ENCODE measurements around the gene INSYN1. TPM values are rescaled to one million over a fixed set of nuclear protein-coding genes. Genes with fewer than 3 reads are reported as not detected.

The INSYN1 gene
- total and polyA plus RNA-seq, 2 of the 13 experiments (the other 11 are each of a cell fraction or from before 2014, with no cell fraction given), result not detected

DNA sequence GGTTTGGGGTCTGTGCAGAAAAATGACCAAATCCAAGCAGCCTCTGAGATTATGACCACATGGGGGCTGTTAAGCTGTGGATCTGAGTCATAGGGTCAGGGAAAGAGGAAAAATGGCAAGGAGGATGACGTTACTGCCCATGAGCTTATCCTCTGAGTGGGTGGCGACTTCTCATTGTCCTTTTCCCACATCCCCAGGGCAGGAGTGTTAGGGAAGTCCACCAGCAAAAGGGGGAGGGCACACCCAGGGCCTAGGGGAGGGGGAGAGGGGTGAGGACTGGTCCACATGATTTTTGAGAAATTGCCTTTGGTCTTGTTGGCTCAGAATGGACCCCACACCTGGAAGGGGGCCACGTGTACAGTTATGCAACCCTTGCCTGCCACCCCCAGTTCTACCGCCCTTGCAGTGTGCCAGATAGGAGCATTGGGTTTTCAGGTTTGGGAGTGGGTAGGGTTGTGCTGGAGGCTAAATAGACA lies 66.3 kb downstream of the INSYN1 start (continued):
- TF ChIP-seq NFYC (CRISPR knock-in tag; IDR thresholded peaks at IDR 0.05) (no peak), ZMYM2 (CRISPR knock-in tag; IDR thresholded peaks at IDR 0.05) (no peak)

DNA sequence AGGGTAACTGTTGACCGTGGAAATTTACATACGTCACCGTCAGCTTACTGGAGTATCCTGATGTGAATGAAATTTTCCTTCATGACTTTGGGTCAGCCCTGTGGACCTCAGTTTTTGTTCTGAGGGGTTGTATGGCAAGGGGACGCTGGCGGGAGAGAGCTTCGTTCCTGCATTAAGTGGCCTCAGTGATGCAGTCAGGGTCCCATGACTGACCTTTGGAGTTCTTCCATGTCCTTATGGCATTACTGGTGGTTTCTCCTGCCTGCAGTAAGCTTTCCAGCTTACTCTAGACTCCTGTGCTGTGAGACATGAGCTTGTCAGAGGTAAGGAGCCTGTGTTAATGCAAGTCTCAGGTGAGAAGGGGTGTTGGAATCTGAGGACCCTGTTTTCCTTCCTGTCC lies 67.2 kb downstream of the INSYN1 start:
- intact Hi-C loops (cut with micrococcal nuclease; ENCODE audit: unreplicated experiment), result loop anchor here (5.0 kb wide), 1 partner anchor 49 kb away; no protein-coding TSS in a partner anchor
- CTCF ChIA-PET (ENCODE audit: low intra/inter-chr PET ratio, low total read pairs), result no interaction called here
- no peaks in the 10 kb centered on the region for H3K9me3 ChIP-seq (ENCODE audit: low read length)

More for the DNA sequence above, 67.2 kb downstream of the INSYN1 start:
- Histone ChIP-seq H3K27me3 (ENCODE audit: control insufficient read depth in 1 of 2, insufficient read depth in 2 of 2, low read length in 2 of 2) (0 out of 5 replicates have a peak, but pooled peaks cover 0 to 2% of the 10 kb centered on the region in 2 experiments), H3K4me3 (replicated peaks in 1 of 3; ENCODE audit: insufficient read depth in 1 of 3, low read depth in 2 of 3, low read length in 3 of 3) (peak overlapping the region in 2 of 3 experiments; percentile 92 to 97; a peak in 3 of 6 replicates), H3K36me3 (replicated peaks in 1 of 2; ENCODE audit: control insufficient read depth in 1 of 2, insufficient read depth in 2 of 2, low read length in 2 of 2) (peaks cover 0 to under 1% of the 10 kb centered on the region in 2 experiments; a peak in 1 of 5 replicates), H2AFZ (ENCODE audit: low read length) (no peak overlapping the region), H3K4me2 (ENCODE audit: low read depth, low read length) (peak overlapping the region; percentile 82), H3K79me2 (ENCODE audit: insufficient read depth, low read length) (peaks cover 45% of the 10 kb centered on the region), H3K9ac (ENCODE audit: insufficient read depth, low read depth, low read length) (peak overlapping the region; percentile 7; the same call in 1 of the 2 replicates), H3K4me1 (ENCODE audit: insufficient read depth, low read length) (peaks cover 66% of the 10 kb centered on the region), H3K27ac (ENCODE audit: extremely low read length, insufficient read depth, low read length) (no peak overlapping the region), H4K20me1 (ENCODE audit: insufficient read depth, low read length) (peaks cover 12% of the 10 kb centered on the region)
- POLR2A ChIA-PET, result interaction anchor here (0.9 to 2.0 kb wide), 3 partner anchors 9 to 53 kb away, joined by 3 to 8 read pairs (median 4); partner anchors contain the start of gene NPTN
- BruUV-seq (replicated peaks), result no TSS peak
- DNase-seq (ENCODE audit: low spot score) (no peak), FAIRE-seq (no peak), ATAC-seq (no peak)
- in situ Hi-C loops (cut with HindIII; ENCODE audit: extremely low pct_ligation_motif_present, low pct_unique_long_range_greater_than_20kb), result no loop called here
- no peak for TF ChIP-seq ZC3H4 (CRISPR knock-in tag; IDR thresholded peaks at IDR 0.05; ENCODE audit: borderline replicate concordance)
- TF ChIP-seq SCMH1 (CRISPR knock-in tag; IDR thresholded peaks at IDR 0.05; ENCODE audit: borderline replicate concordance), result no peak
- TF ChIP-seq, protein P1, sequence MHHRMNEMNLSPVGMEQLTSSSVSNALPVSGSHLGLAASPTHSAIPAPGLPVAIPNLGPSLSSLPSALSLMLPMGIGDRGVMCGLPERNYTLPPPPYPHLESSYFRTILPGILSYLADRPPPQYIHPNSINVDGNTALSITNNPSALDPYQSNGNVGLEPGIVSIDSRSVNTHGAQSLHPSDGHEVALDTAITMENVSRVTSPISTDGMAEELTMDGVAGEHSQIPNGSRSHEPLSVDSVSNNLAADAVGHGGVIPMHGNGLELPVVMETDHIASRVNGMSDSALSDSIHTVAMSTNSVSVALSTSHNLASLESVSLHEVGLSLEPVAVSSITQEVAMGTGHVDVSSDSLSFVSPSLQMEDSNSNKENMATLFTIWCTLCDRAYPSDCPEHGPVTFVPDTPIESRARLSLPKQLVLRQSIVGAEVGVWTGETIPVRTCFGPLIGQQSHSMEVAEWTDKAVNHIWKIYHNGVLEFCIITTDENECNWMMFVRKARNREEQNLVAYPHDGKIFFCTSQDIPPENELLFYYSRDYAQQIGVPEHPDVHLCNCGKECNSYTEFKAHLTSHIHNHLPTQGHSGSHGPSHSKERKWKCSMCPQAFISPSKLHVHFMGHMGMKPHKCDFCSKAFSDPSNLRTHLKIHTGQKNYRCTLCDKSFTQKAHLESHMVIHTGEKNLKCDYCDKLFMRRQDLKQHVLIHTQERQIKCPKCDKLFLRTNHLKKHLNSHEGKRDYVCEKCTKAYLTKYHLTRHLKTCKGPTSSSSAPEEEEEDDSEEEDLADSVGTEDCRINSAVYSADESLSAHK (CRISPR knock-in tag; IDR thresholded peaks at IDR 0.05; ENCODE audit: borderline replicate concordance), result no peak
- TF ChIP-seq, protein P2, sequence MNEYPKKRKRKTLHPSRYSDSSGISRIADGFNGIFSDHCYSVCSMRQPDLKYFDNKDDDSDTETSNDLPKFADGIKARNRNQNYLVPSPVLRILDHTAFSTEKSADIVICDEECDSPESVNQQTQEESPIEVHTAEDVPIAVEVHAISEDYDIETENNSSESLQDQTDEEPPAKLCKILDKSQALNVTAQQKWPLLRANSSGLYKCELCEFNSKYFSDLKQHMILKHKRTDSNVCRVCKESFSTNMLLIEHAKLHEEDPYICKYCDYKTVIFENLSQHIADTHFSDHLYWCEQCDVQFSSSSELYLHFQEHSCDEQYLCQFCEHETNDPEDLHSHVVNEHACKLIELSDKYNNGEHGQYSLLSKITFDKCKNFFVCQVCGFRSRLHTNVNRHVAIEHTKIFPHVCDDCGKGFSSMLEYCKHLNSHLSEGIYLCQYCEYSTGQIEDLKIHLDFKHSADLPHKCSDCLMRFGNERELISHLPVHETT (CRISPR knock-in tag; conservative IDR thresholded peaks at IDR 0.05), result no peak
- TF ChIP-seq HHEX (CRISPR knock-in tag; IDR thresholded peaks at IDR 0.05), result no peak
- no peak for TF ChIP-seq TCF7L2 (IDR thresholded peaks at IDR 0.05; ENCODE audit: low read depth, low read length)
- TF ChIP-seq, protein P3, sequence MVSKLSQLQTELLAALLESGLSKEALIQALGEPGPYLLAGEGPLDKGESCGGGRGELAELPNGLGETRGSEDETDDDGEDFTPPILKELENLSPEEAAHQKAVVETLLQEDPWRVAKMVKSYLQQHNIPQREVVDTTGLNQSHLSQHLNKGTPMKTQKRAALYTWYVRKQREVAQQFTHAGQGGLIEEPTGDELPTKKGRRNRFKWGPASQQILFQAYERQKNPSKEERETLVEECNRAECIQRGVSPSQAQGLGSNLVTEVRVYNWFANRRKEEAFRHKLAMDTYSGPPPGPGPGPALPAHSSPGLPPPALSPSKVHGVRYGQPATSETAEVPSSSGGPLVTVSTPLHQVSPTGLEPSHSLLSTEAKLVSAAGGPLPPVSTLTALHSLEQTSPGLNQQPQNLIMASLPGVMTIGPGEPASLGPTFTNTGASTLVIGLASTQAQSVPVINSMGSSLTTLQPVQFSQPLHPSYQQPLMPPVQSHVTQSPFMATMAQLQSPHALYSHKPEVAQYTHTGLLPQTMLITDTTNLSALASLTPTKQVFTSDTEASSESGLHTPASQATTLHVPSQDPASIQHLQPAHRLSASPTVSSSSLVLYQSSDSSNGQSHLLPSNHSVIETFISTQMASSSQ (IDR thresholded peaks at IDR 0.05; ENCODE audit: low read depth), result no peak
- TF ChIP-seq, protein P3 (CRISPR knock-in tag; IDR thresholded peaks at IDR 0.05; ENCODE audit: borderline replicate concordance), result no peak
- no peak for TF ChIP-seq MEIS2 (CRISPR knock-in tag; IDR thresholded peaks at IDR 0.05)
- WGBS (ENCODE audit: low lambda C conversion rate), result 72% methylated on average over 4 of the region's 6 CpGs

Data from HepG2 (cell line).